NCI-H774 (cell line): Measurements from ENCODE around the gene RNF212B.

ENCODE experiments used
- DNase-seq: peaks from one replicate; lab custom pipeline; 2025; lab: John Stamatoyannopoulos, UW

RNF212B gene

GRCh38 chr14:23321572-23322547 lies 84.1 kb downstream of the RNF212B start:
- DNase-seq: peak; percentile 29
